SK-N-SH (cell line): ENCODE results near the gene RTN4.

Source experiments
- CHD2 ChIP-seq: fragments of 150-350 bp; IDR thresholded peaks from 2 replicates; pipeline ENCODE4 v1.6.1; 2018; ENCODE audit warnings: low read length; ENCODE audit not compliant: partially characterized antibody
- CTCF ChIP-seq: fragments of 200-600 bp; sonication (generic); IDR thresholded peaks from 2 replicates; pipeline ENCODE4 v1.6.1; 2017; ENCODE audit warnings: antibody characterized with exemption, mild to moderate bottlenecking, moderate library complexity
- EZH2phosphoT487 ChIP-seq: fragments of 200-600 bp; sonication (generic); IDR thresholded peaks from 2 replicates; pipeline ENCODE4 v1.6.1; 2017; ENCODE audit warnings: low read depth, mixed run types, mild to moderate bottlenecking, antibody characterized with exemption, moderate library complexity, borderline replicate concordance
- GABPA ChIP-seq: IDR thresholded peaks from 2 replicates; pipeline ENCODE4 v1.4.0; 2012; ENCODE audit warnings: low read depth, mild to moderate bottlenecking
- MEF2A ChIP-seq: IDR thresholded peaks from 2 replicates; pipeline ENCODE4 v1.4.0; 2012; ENCODE audit warnings: low read depth, borderline replicate concordance
- POLR2AphosphoS5 ChIP-seq: IDR thresholded peaks from 2 replicates; pipeline ENCODE4 v1.6.1; 2012; ENCODE audit warnings: low read depth, low read length
- RAD21 ChIP-seq: IDR thresholded peaks from 2 replicates; pipeline ENCODE4 v1.6.1; 2012; ENCODE audit warnings: mild to moderate bottlenecking, low read length
- REST ChIP-seq: IDR thresholded peaks from 2 replicates; pipeline ENCODE4 v1.6.1; 2012; ENCODE audit warnings: mild to moderate bottlenecking, low read depth, low read length, moderate library complexity
- RXRA ChIP-seq: IDR thresholded peaks from 2 replicates; pipeline ENCODE4 v1.4.0; 2012; ENCODE audit warnings: low read depth, mild to moderate bottlenecking, borderline replicate concordance
- TAF1 ChIP-seq: IDR thresholded peaks from 2 replicates; pipeline ENCODE4 v1.6.1; 2012; ENCODE audit warnings: low read depth, mild to moderate bottlenecking, low read length, moderate library complexity, borderline replicate concordance
- YY1 ChIP-seq: IDR thresholded peaks from 2 replicates; pipeline ENCODE4 v1.4.0; 2012; ENCODE audit warnings: low read depth, mild to moderate bottlenecking
- ZBTB33 ChIP-seq: IDR thresholded peaks from 2 replicates; pipeline ENCODE4 v1.4.0; 2012; ENCODE audit warnings: low read depth, borderline replicate concordance
- TF ChIP-seq, protein P1 (sequence below): IDR thresholded peaks from 2 replicates; pipeline ENCODE4 v1.4.0; 2012; ENCODE audit warnings: low read depth, borderline replicate concordance
- TF ChIP-seq, protein P2 (sequence below): IDR thresholded peaks from 2 replicates; pipeline ENCODE4 v1.4.0; 2012; ENCODE audit warnings: low read depth

DNA sequence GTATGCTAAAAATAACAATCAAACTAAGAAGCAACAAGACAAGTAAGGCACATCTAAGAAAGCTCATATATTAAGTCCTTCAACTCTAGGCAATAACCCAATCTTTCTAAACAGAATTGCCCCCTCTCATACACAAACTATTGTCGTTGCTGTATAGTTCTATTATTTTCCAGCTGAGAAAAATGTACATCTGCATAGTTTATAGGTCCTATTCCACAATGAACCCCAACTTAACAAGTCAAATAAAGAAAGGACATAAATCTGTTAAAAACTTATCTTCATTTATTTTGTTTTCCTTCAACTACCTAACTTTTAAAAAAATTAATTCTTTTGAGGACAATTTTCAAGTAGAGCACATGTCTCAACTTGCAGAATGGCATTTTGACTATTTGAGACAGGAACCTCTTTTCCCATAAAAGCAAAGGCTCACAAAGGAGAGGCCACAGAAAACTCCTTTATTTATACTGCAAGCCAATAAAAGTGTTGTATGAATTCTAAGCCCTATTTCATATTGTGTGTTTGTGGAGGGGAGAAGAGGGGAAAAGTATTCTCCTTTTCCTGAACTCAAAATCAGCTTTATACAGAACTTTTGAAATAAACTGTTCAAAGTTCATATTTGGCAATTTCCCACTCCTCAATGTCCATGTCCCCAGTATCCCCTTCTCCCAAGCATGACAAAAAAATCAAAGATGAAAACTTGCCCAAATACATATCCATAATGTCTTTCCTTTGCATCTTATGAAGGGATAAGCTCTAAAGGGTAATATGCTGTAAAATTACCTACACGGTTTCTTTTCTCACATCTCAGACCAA, 37.4 kb downstream of the RTN4 start:
- TF ChIP-seq CTCF (no peak), GABPA (no peak), POLR2AphosphoS5 (no peak; the same call in 1 of the 2 replicates), RAD21 (no peak), REST (no peak), TAF1 (no peak), RXRA (no peak), YY1 (no peak), MEF2A (no peak), EZH2phosphoT487 (no peak), CHD2 (no peak), ZBTB33 (no peak)
- TF ChIP-seq, protein P1, sequence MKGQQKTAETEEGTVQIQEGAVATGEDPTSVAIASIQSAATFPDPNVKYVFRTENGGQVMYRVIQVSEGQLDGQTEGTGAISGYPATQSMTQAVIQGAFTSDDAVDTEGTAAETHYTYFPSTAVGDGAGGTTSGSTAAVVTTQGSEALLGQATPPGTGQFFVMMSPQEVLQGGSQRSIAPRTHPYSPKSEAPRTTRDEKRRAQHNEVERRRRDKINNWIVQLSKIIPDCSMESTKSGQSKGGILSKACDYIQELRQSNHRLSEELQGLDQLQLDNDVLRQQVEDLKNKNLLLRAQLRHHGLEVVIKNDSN = no peak
- TF ChIP-seq, protein P2, sequence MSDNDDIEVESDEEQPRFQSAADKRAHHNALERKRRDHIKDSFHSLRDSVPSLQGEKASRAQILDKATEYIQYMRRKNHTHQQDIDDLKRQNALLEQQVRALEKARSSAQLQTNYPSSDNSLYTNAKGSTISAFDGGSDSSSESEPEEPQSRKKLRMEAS = no peak
